ENCODE measurements around the gene REG4. TPM values are rescaled to one million over a fixed set of nuclear protein-coding genes. Genes with fewer than 3 reads are reported as not detected.
A peak's percentile ranks its signal among the peaks of the same experiment; 100 is the strongest.

REG4 gene
- total and polyA plus RNA-seq, 4 donors, result 0.08 TPM; not detected in 3

- no peak overlapping the region for H3K27ac ChIP-seq (ENCODE audit: low read depth in 1 of 2, low read length in 1 of 2)
- no peaks in the 10 kb centered on the region for H3K27me3 ChIP-seq (ENCODE audit: control insufficient read depth in 3 of 3, insufficient read depth in 3 of 3, low read length in 2 of 3)
- H3K4me3 ChIP-seq, result no peak overlapping the region
- DNase-seq, result peak; percentile 38 to 75 (median 52)
- peaks cover 0 to 37% (median 22%) of the 10 kb centered on the region in 5 donors for H3K4me1 ChIP-seq (ENCODE audit: control insufficient read depth in 5 of 5, insufficient read depth in 5 of 5, low read length in 5 of 5)
- H3K9me3 ChIP-seq (ENCODE audit: control insufficient read depth in 4 of 4, insufficient read depth in 3 of 4, low read length in 3 of 4), result no peaks in the 10 kb centered on the region
- no peak for ATAC-seq (ENCODE audit: insufficient read depth, low FRiP score)
- H3K9ac ChIP-seq (ENCODE audit: insufficient read depth in 1 of 2, low read length in 2 of 2), result no peak overlapping the region
- no peaks in the 10 kb centered on the region for H3K36me3 ChIP-seq (ENCODE audit: control insufficient read depth in 4 of 4, insufficient read depth in 4 of 4, low read length in 4 of 4)
- WGBS, 2 donors, result 82 to 90% methylated on average over 9 of the region's 9 CpGs
- TF ChIP-seq CTCF (IDR thresholded peaks at IDR 0.05; ENCODE audit: control extremely low read depth, extremely low read depth), result no peak
Measured at GRCh38 chr1:119795261-119796200, 15.7 kb downstream of the REG4 start.

GRCh38 chr1:119794876-119795240 is 16.4 kb downstream of the REG4 start:
- WGBS, 2 donors, result 73 to 86% methylated on average over 3 of the region's 3 CpGs
- DNase-seq, result peak; percentile 51 to 90 (median 80)

GRCh38 chr1:119794230-119794875 is 16.9 kb downstream of the REG4 start:
- Histone ChIP-seq H3K27me3 (ENCODE audit: control insufficient read depth in 3 of 3, insufficient read depth in 3 of 3, low read length in 2 of 3) (no peaks in the 10 kb centered on the region), H3K9me3 (ENCODE audit: control insufficient read depth in 4 of 4, insufficient read depth in 3 of 4, low read length in 3 of 4) (no peaks in the 10 kb centered on the region), H3K4me3 (no peak overlapping the region), H3K4me1 (ENCODE audit: control insufficient read depth in 5 of 5, insufficient read depth in 5 of 5, low read length in 5 of 5) (peaks cover 0 to 37% (median 22%) of the 10 kb centered on the region in 5 donors), H3K36me3 (ENCODE audit: control insufficient read depth in 4 of 4, insufficient read depth in 4 of 4, low read length in 4 of 4) (no peaks in the 10 kb centered on the region), H3K9ac (ENCODE audit: insufficient read depth in 1 of 2, low read length in 2 of 2) (no peak overlapping the region), H3K27ac (ENCODE audit: low read depth in 1 of 2, low read length in 1 of 2) (no peak overlapping the region)
- ATAC-seq (ENCODE audit: insufficient read depth, low FRiP score), result no peak
- peak; percentile 38 to 89 (median 75) for DNase-seq
- WGBS, 2 donors, result 72 to 78% methylated on average over 8 of the region's 8 CpGs
- no peak for TF ChIP-seq CTCF (IDR thresholded peaks at IDR 0.05; ENCODE audit: control extremely low read depth, extremely low read depth)

More at GRCh38 chr1:119794876-119795240, 16.4 kb downstream of the REG4 start:
- no peaks in the 10 kb centered on the region for H3K9me3 ChIP-seq (ENCODE audit: control insufficient read depth in 4 of 4, insufficient read depth in 3 of 4, low read length in 3 of 4)
- H3K36me3 ChIP-seq (ENCODE audit: control insufficient read depth in 4 of 4, insufficient read depth in 4 of 4, low read length in 4 of 4), result no peaks in the 10 kb centered on the region
- H3K27me3 ChIP-seq (ENCODE audit: control insufficient read depth in 3 of 3, insufficient read depth in 3 of 3, low read length in 2 of 3), result no peaks in the 10 kb centered on the region
- H3K9ac ChIP-seq (ENCODE audit: insufficient read depth in 1 of 2, low read length in 2 of 2), result no peak overlapping the region
- no peak overlapping the region for H3K27ac ChIP-seq (ENCODE audit: low read depth in 1 of 2, low read length in 1 of 2)
- no peak for ATAC-seq (ENCODE audit: insufficient read depth, low FRiP score)
- H3K4me1 ChIP-seq (ENCODE audit: control insufficient read depth in 5 of 5, insufficient read depth in 5 of 5, low read length in 5 of 5), result peaks cover 0 to 37% (median 22%) of the 10 kb centered on the region in 5 donors
- TF ChIP-seq CTCF (IDR thresholded peaks at IDR 0.05; ENCODE audit: control extremely low read depth, extremely low read depth), result no peak
- H3K4me3 ChIP-seq, result no peak overlapping the region

Measured in lung (tissue), 12 donors.